Sigmoid colon (tissue), 7 donors: ENCODE data around the gene CCDC57. TPM values are rescaled to one million over a fixed set of nuclear protein-coding genes. Genes with fewer than 3 reads are reported as not detected.

Experiments used
- DNase-seq: peaks from one replicate; pipeline ENCODE4 v3.0.0-alpha.2; 2019
- H3K27ac ChIP-seq, 4 donors: fragments of 200-600 bp; sonication (generic); one replicate each; pipeline ENCODE4 v1.5.1; 2016 to 2019; ENCODE audit warnings: mild to moderate bottlenecking in 1 of 4
- H3K27me3 ChIP-seq, 3 donors: fragments of 200-600 bp; sonication (generic); one replicate each; pipeline ENCODE4 v1.5.1; 2019; ENCODE audit warnings: mild to moderate bottlenecking in 1 of 3
- H3K36me3 ChIP-seq, 4 donors: fragments of 200-600 bp; sonication (generic); one replicate each; pipeline ENCODE4 v1.5.1; 2016 to 2019
- H3K4me1 ChIP-seq, 4 donors: fragments of 200-600 bp; sonication (generic); one replicate each; pipeline ENCODE4 v1.5.1; 2017 to 2019
- H3K4me3 ChIP-seq, 4 donors: fragments of 200-600 bp; sonication (generic); one replicate each; pipeline ENCODE4 v1.5.1; 2017 to 2019; ENCODE audit warnings: mild to moderate bottlenecking in 2 of 4, moderate library complexity in 1 of 4
- H3K9me3 ChIP-seq, 4 donors: fragments of 200-600 bp in 3 of 4; sonication (generic) in 3 of 4; one replicate each; pipeline versions ENCODE4 v1.5.1 to v1.6.1; 2013 to 2019
- EP300 ChIP-seq, 4 donors: sonication (generic); formaldehyde crosslinking; IDR thresholded peaks; one replicate each; pipeline ENCODE4 v1.6.1; 2017; ENCODE audit warnings: antibody characterized with exemption in 4 of 4
- POLR2A ChIP-seq, 2 donors: fragments of 450-650 bp; IDR thresholded peaks; one replicate each; pipeline ENCODE4 v1.6.1; 2016; ENCODE audit warnings: antibody characterized with exemption in 2 of 2, mild to moderate bottlenecking in 2 of 2, moderate library complexity in 2 of 2
- POLR2AphosphoS5 ChIP-seq, 4 donors: sonication (generic); formaldehyde crosslinking; IDR thresholded peaks; one replicate each; pipeline ENCODE4 v1.6.1; 2017; ENCODE audit warnings: antibody characterized with exemption in 4 of 4
- WGBS, 2 donors: extraction: QIAGEN DNeasy Blood & Tissue Kit; methylation state at CpG; one replicate each; pipeline ENCODE4 v1.1.7; 2013; 5-methylcytosine and 5-hydroxymethylcytosine counted together
- intact Hi-C: fragments of 100-400 bp; cut with DNase I; formaldehyde crosslinking; loops from one replicate; pipeline ENCODE4 v1.15.1; 2023
- polyA plus RNA-seq, 3 donors: library from polyadenylated mRNA; stranded (reverse); fragments of 200-250 nt; gene quantifications; one replicate each; pipeline ENCODE4 v1.2.3, GENCODE V29; 2013
- total RNA-seq, 4 donors: library from RNA; depleted of rRNA; stranded (reverse); fragments of >200 nt; gene quantifications; one replicate each; pipeline ENCODE4 v1.1.0, GENCODE V29; 2016
- TF ChIP-seq, protein P1 (sequence below), 4 experiments: fragments of 450-650 bp in 3 of 4; fragments of 200-600 bp in 1 of 4; IDR thresholded peaks; one replicate each; pipeline ENCODE4 v1.5.1; 2016 to 2019; ENCODE audit warnings: antibody characterized with exemption in 4 of 4, mild to moderate bottlenecking in 3 of 4, moderate library complexity in 2 of 4
- donor health status: healthy with polysubstance abuse.
- donor health status: Bipolar disorder and iron deficiency.
- donor health status: healthy.

The CCDC57 gene
- total and polyA plus RNA-seq, 7 donors, result 13.3 to 47.8 (median 24.4) TPM

DNA sequence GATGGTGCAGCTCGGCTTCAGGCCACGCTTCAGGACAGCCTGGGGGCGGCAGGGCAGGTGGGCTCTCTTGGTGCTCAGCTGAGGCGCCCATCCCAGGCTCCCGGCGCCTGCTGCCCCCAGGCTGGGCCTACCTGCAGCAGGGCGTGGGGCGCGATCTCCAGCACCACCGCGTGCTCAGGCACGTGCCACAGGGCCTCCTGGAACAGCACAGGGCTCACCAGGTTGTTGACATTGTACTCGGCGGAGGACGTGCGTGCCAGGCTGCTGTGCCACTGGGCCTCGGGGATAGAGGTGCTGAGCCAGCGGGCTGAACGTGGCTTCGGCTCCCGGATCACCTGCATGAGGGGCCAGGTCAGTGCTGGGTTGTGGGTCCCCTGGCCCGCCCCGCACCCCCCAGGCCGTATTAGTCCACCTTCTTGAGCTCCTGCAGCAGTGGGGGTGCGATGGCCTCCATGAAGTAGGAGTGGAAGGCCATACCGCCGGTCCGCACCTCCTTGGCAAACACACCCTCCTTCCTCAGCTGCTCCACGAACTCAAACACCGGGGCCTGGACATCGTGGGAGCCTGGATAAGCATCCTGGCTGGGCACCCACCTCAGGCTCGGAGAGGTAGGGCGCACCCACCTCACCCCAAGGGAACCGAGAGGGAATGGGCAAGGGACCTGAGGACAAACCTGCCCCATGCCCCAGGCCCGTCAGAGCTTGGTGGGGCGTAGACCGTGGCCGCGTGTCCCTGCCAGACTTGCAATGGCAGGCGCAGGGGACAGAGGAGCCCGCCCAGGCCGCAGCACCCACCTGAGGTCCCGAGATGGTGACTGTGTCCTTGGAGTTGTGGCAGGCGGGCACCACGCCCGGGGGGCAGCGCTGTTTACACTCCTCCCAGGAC is 123.6 kb downstream of the CCDC57 start:
- intact Hi-C loops, result no loop called here
- no peak overlapping the region for H3K27ac ChIP-seq
- no peaks in the 10 kb centered on the region for H3K4me1 ChIP-seq
- no peak for DNase-seq
- 94 to 96% methylated on average over 47 of the region's 47 CpGs for WGBS, 2 donors
- no peak for TF ChIP-seq POLR2A (IDR thresholded peaks at IDR 0.05)
- no peak for TF ChIP-seq EP300 (IDR thresholded peaks at IDR 0.05)
- no peak for TF ChIP-seq POLR2AphosphoS5 (IDR thresholded peaks at IDR 0.05)
- TF ChIP-seq, protein P1, sequence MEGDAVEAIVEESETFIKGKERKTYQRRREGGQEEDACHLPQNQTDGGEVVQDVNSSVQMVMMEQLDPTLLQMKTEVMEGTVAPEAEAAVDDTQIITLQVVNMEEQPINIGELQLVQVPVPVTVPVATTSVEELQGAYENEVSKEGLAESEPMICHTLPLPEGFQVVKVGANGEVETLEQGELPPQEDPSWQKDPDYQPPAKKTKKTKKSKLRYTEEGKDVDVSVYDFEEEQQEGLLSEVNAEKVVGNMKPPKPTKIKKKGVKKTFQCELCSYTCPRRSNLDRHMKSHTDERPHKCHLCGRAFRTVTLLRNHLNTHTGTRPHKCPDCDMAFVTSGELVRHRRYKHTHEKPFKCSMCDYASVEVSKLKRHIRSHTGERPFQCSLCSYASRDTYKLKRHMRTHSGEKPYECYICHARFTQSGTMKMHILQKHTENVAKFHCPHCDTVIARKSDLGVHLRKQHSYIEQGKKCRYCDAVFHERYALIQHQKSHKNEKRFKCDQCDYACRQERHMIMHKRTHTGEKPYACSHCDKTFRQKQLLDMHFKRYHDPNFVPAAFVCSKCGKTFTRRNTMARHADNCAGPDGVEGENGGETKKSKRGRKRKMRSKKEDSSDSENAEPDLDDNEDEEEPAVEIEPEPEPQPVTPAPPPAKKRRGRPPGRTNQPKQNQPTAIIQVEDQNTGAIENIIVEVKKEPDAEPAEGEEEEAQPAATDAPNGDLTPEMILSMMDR (IDR thresholded peaks at IDR 0.05), result no peak
- peaks cover 83 to 100% (median 97%) of the 10 kb centered on the region in 4 donors for H3K36me3 ChIP-seq
- H3K27me3 ChIP-seq, result no peaks in the 10 kb centered on the region
- H3K9me3 ChIP-seq, result no peaks in the 10 kb centered on the region
- no peak overlapping the region for H3K4me3 ChIP-seq

DNA sequence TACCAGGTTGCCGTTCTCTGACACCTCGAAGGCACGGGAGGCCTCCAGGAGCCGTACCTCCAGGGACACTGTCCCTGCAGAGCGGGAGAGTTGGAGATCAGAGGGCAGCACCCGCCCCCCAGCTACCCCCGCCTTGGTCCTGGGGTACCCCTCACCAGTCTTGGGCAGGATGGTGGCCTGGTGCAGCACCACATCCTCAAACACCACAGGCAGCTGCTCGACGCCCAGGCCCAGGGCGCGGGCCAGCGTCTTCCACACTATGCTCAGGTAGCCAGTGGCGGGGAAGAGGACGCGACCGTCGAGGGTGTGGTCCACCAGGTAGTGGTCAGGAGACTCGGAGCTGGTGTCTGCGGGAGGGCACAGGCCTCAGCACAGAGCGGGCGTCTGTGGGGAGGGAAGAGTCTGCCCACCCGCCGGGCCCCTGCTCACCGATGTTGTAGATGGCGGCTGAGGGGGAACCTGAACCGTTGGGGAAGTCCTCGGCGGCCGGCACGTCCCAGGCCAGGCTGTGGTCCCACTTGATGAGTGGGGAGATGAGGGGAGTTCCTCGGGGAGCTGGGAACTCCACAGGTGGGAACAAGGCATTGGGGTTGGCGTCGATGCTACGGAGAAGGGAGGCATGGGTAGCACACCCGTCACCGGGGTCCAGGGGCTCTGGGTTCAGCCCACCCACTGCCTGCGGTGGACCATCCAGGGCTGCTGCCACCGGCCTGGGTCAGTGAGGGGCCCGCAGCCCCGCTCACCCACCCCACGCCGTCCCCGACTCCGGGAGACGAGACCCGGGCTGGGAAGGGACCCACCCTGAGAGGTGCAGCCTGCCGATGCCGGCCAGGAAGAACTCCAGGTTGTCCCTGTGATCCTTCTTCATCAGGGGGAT is 124.4 kb downstream of the CCDC57 start:
- Histone ChIP-seq H3K4me1 (no peaks in the 10 kb centered on the region), H3K27ac (no peak overlapping the region), H3K27me3 (no peaks in the 10 kb centered on the region), H3K36me3 (peaks cover 83 to 100% (median 97%) of the 10 kb centered on the region in 4 donors), H3K9me3 (no peaks in the 10 kb centered on the region), H3K4me3 (no peak overlapping the region)
- WGBS, 2 donors, result 96% methylated on average over 48 of the region's 48 CpGs
- no peak for TF ChIP-seq EP300 (IDR thresholded peaks at IDR 0.05)
- TF ChIP-seq, protein P1 (IDR thresholded peaks at IDR 0.05), result no peak
- TF ChIP-seq POLR2A (IDR thresholded peaks at IDR 0.05), result no peak
- TF ChIP-seq POLR2AphosphoS5 (IDR thresholded peaks at IDR 0.05), result no peak
- intact Hi-C loops, result no loop called here
- DNase-seq, result no peak

DNA sequence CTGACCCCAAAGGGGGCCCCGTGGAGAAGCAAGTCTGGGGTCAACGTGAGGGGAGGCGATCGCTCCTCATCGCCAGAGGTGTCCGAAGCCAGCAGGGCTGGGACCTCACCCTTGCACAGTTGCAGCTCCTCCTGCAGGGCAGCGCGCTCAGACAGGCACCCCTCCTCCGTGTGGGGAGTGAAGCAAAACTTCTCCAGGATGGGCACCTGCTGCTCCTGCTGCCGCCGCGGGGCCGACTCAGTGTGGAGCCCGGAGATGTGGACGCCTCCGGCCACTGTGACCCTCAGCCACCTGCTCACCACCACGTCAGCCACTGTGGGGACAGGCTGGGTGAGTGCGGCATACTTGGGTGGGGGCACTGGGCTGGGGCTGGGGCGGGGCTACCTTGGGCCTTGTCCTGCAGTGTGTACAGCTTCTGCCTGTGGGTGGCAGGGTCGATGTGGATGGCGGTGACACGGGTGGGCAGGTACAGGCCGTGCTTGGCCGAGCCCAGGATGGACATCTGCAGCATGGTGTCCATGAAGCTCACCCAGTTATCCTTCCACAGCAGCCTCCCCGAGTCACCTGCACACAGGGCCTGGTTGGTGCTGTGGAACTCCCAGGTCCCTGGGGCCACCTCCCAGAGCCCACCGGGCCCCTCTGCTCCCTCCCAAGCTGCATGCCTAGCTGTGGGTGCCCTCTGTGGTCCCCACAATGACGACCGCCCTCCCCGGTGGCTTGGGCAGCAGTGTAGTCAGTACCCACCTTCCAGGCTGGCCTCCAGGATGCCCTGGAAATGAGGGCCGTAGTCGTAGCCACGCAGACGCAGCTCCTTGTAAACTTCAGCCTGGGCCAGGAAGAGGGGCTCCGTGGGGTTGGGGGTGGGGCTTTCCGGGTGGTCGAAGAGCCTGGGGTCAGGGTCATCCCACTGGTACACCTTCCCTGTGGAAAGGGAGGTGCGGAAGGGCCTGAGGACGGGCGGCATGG is 125.4 kb downstream of the CCDC57 start:
- TF ChIP-seq POLR2AphosphoS5 (IDR thresholded peaks at IDR 0.05), result no peak
- TF ChIP-seq, protein P1 (IDR thresholded peaks at IDR 0.05), result no peak
- no peak for TF ChIP-seq EP300 (IDR thresholded peaks at IDR 0.05)
- TF ChIP-seq POLR2A (IDR thresholded peaks at IDR 0.05), result no peak
- Histone ChIP-seq H3K4me1 (no peaks in the 10 kb centered on the region), H3K4me3 (no peak overlapping the region), H3K36me3 (peaks cover 82 to 100% (median 97%) of the 10 kb centered on the region in 4 donors), H3K27me3 (no peaks in the 10 kb centered on the region), H3K9me3 (no peaks in the 10 kb centered on the region), H3K27ac (no peak overlapping the region)
- WGBS, 2 donors, result 91 to 94% methylated on average over 39 of the region's 39 CpGs
- intact Hi-C loops, result no loop called here
- no peak for DNase-seq
